OCI-LY7 (cell line): Measurements from ENCODE around the gene PSMG4. TPM values are rescaled to one million over a fixed set of nuclear protein-coding genes. Genes with fewer than 3 reads are reported as not detected.

Source experiments
- BruUV-seq: library from RNA; stranded (reverse); fragments of 400-500 nt; replicated peaks from 2 replicates; lab custom pipeline; 2021; lab: Mats Ljungman, UMichigan
- CTCF ChIA-PET: fragments of 300-600 bp; sonication (Branson Sonifier 250); formaldehyde crosslinking; loops from one replicate; lab custom pipeline; 2022; ENCODE audit warnings: antibody characterized with exemption; ENCODE audit not compliant: unreplicated experiment; lab: Charles Lee
- POLR2A ChIA-PET: fragments of 300-600 bp; sonication (Branson Sonifier 250); formaldehyde crosslinking; loops from one replicate; lab custom pipeline; 2022; ENCODE audit warnings: antibody characterized with exemption; lab: Charles Lee
- DNase-seq: peaks from one replicate; pipeline ENCODE4 v3.0.0-alpha.2; 2015; ENCODE audit warnings: low spot score
- H2AFZ ChIP-seq: fragments of 200-600 bp; sonication (generic), shearing (Covaris generic); 2 replicates; pipeline ENCODE4 v1.6.1; 2014; ENCODE audit warnings: mild to moderate bottlenecking, antibody characterized with exemption, low read length, moderate library complexity
- H3K27ac ChIP-seq: fragments of 200-600 bp; sonication (generic); 2 replicates; pipeline ENCODE4 v1.5.1; 2014; ENCODE audit warnings: mixed run types, low read depth, mild to moderate bottlenecking, moderate library complexity, low read length, inconsistent platforms; ENCODE audit not compliant: poor library complexity, severe bottlenecking
- H3K36me3 ChIP-seq: fragments of 200-600 bp; sonication (generic); 2 replicates; pipeline ENCODE4 v1.6.1; 2014; ENCODE audit warnings: mild to moderate bottlenecking, antibody characterized with exemption, low read length, moderate library complexity, mixed read lengths; ENCODE audit not compliant: insufficient read depth
- H3K4me1 ChIP-seq: fragments of 200-600 bp; sonication (generic); 2 replicates; pipeline ENCODE4 v1.5.1; 2014; ENCODE audit warnings: mild to moderate bottlenecking, low read length; ENCODE audit not compliant: insufficient read depth, poor library complexity, severe bottlenecking
- H3K4me2 ChIP-seq: fragments of 200-600 bp; sonication (generic); 2 replicates; pipeline ENCODE4 v1.6.1; 2014; ENCODE audit warnings: mild to moderate bottlenecking, low read length
- H3K4me3 ChIP-seq: fragments of 200-600 bp; sonication (generic); 2 replicates; pipeline ENCODE4 v1.5.1; 2014; ENCODE audit warnings: mild to moderate bottlenecking, low read depth, low read length; ENCODE audit not compliant: poor library complexity, severe bottlenecking
- H3K79me2 ChIP-seq: fragments of 200-600 bp; sonication (generic); 2 replicates; pipeline ENCODE4 v1.6.1; 2016; ENCODE audit warnings: low read depth, mild to moderate bottlenecking, low read length, moderate library complexity, mixed read lengths; ENCODE audit not compliant: insufficient read depth
- H3K9me2 ChIP-seq: fragments of 200-600 bp; sonication (generic); 2 replicates; pipeline ENCODE4 v1.6.1; 2016; ENCODE audit warnings: mild to moderate bottlenecking, low read length, mixed read lengths; ENCODE audit not compliant: insufficient read depth
- H3K9me3 ChIP-seq: fragments of 200-600 bp; sonication (generic); 2 replicates; pipeline ENCODE4 v1.6.1; 2014; ENCODE audit warnings: mild to moderate bottlenecking, mixed run types, low read length, mixed read lengths
- H4K20me1 ChIP-seq: fragments of 200-600 bp; sonication (generic); 2 replicates; pipeline ENCODE4 v1.6.1; 2014; ENCODE audit warnings: mild to moderate bottlenecking, antibody characterized with exemption, low read length, moderate library complexity, mixed read lengths; ENCODE audit not compliant: insufficient read depth
- CTCF ChIP-seq: fragments of 200-600 bp; sonication (generic); conservative IDR thresholded peaks from 2 replicates; pipeline ENCODE4 v1.5.1; 2014; ENCODE audit warnings: mild to moderate bottlenecking, antibody characterized with exemption, low read length, moderate library complexity, mixed read lengths
- EZH2phosphoT487 ChIP-seq: fragments of 200-600 bp; sonication (generic); IDR thresholded peaks from 2 replicates; pipeline ENCODE4 v1.6.1; 2018; ENCODE audit warnings: low read depth, borderline replicate concordance, mild to moderate bottlenecking, mixed run types, antibody characterized with exemption, low read length, moderate library complexity, mixed read lengths
- intact Hi-C: fragments of 100-400 bp; cut with micrococcal nuclease; formaldehyde crosslinking; loops from one replicate; pipeline ENCODE4 v1.10.0; 2022; ENCODE audit not compliant: unreplicated experiment
- total RNA-seq, 2 experiments: library from RNA; depleted of rRNA in 1 of 2; stranded (reverse); fragments of >200 nt in 1 of 2; shearing (Covaris generic) in 1 of 2; gene quantifications; 2 replicates each; pipeline ENCODE4 v1.2.3, GENCODE V29; 2014 to 2022

The PSMG4 gene
- total RNA-seq, 2 experiments from 2014 or later = 48.9 to 65.4 TPM

- H3K9me2 ChIP-seq = no peaks in the 10 kb centered on the region
- no peak for DNase-seq
- H3K36me3 ChIP-seq = no peaks in the 10 kb centered on the region
- peaks cover 30% of the 10 kb centered on the region for H3K4me1 ChIP-seq
- CTCF ChIA-PET = interaction anchor here (1.0 kb wide), 1 partner anchor 24 kb away, joined by 3 read pairs; no protein-coding TSS in a partner anchor
- H4K20me1 ChIP-seq = no peaks in the 10 kb centered on the region
- TF ChIP-seq EZH2phosphoT487 (no peak), CTCF (no peak)
- peak overlapping the region; percentile 56 for H3K4me3 ChIP-seq
- peak overlapping the region; percentile 89 for H3K4me2 ChIP-seq
- no peak overlapping the region for H2AFZ ChIP-seq
- intact Hi-C loops = no loop called here
- no peaks in the 10 kb centered on the region for H3K79me2 ChIP-seq
- POLR2A ChIA-PET = no interaction called here
- no TSS peak for BruUV-seq
- H3K27ac ChIP-seq = no peak overlapping the region
- H3K9me3 ChIP-seq = no peaks in the 10 kb centered on the region
Observed at GRCh38 chr6:3228046-3228671, 30.6 kb upstream of the PSMG4 start.

GRCh38 chr6:3228771-3229565 lies 29.8 kb upstream of the PSMG4 start:
- no peaks in the 10 kb centered on the region for H3K36me3 ChIP-seq
- no peaks in the 10 kb centered on the region for H3K9me2 ChIP-seq
- no peak overlapping the region for H3K27ac ChIP-seq
- CTCF ChIA-PET = no interaction called here
- intact Hi-C loops = no loop called here
- H2AFZ ChIP-seq = no peak overlapping the region
- POLR2A ChIA-PET = interaction anchor here (0.7 to 1.0 kb wide), 2 partner anchors 69 to 315 kb away, joined by 3 to 5 read pairs; no protein-coding TSS in a partner anchor
- H3K4me3 ChIP-seq = peak overlapping the region; percentile 5
- H3K79me2 ChIP-seq = no peaks in the 10 kb centered on the region
- no peaks in the 10 kb centered on the region for H4K20me1 ChIP-seq
- DNase-seq = no peak
- H3K4me1 ChIP-seq = peaks cover 30% of the 10 kb centered on the region
- H3K9me3 ChIP-seq = no peaks in the 10 kb centered on the region
- peak overlapping the region; percentile 49 for H3K4me2 ChIP-seq
- BruUV-seq = no TSS peak
- no peak for TF ChIP-seq CTCF
- TF ChIP-seq EZH2phosphoT487 = peak; percentile 47; the same call in 1 of the 2 replicates
